GM13977 (cell line): ENCODE results near the gene C3.

Experiments used
- DNase-seq: peaks from one replicate; pipeline ENCODE4 v3.0.0; 2012; ENCODE audit warnings: low spot score
- in situ Hi-C: fragments of 300-500 bp; cut with MboI; formaldehyde crosslinking; loops from one replicate; pipeline ENCODE4 v1.12.0; 2022; ENCODE audit warnings: low sequenced_read_pairs, low pct_unique_long_range_greater_than_20kb, mixed read lengths, inconsistent platforms; ENCODE audit not compliant: unreplicated experiment
- TF ChIP-seq, protein P1 (sequence below): IDR thresholded peaks from 2 replicates; pipeline ENCODE4 v1.5.1; 2012; ENCODE audit warnings: mild to moderate bottlenecking, control low read depth; ENCODE audit not compliant: insufficient read depth; ENCODE audit errors: extremely low read depth, missing control alignments

The C3 gene

DNA sequence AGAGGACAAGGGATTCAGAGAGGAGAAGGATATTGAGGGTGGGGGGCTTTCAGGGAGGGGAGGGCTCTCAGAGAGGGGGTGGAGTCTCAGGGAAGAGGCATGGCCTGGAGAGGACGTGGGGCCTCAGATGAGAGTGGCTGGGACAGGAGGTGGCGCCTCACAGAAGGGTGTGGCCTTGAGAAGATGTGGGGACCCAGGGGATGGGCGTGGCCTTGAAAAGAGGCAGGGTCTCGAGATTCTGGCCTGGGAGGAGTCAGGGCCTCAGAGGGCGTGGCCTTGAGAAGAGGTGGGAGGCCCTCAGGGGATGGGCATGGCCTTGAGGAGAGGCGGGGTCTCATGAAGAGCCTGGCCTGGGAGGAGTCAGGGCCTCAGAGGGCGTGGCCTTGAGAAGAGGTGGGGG is 26.8 kb downstream of the C3 start:
- in situ Hi-C loops: no loop called here
- TF ChIP-seq, protein P1, sequence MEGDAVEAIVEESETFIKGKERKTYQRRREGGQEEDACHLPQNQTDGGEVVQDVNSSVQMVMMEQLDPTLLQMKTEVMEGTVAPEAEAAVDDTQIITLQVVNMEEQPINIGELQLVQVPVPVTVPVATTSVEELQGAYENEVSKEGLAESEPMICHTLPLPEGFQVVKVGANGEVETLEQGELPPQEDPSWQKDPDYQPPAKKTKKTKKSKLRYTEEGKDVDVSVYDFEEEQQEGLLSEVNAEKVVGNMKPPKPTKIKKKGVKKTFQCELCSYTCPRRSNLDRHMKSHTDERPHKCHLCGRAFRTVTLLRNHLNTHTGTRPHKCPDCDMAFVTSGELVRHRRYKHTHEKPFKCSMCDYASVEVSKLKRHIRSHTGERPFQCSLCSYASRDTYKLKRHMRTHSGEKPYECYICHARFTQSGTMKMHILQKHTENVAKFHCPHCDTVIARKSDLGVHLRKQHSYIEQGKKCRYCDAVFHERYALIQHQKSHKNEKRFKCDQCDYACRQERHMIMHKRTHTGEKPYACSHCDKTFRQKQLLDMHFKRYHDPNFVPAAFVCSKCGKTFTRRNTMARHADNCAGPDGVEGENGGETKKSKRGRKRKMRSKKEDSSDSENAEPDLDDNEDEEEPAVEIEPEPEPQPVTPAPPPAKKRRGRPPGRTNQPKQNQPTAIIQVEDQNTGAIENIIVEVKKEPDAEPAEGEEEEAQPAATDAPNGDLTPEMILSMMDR: no peak
- no peak for DNase-seq

DNA sequence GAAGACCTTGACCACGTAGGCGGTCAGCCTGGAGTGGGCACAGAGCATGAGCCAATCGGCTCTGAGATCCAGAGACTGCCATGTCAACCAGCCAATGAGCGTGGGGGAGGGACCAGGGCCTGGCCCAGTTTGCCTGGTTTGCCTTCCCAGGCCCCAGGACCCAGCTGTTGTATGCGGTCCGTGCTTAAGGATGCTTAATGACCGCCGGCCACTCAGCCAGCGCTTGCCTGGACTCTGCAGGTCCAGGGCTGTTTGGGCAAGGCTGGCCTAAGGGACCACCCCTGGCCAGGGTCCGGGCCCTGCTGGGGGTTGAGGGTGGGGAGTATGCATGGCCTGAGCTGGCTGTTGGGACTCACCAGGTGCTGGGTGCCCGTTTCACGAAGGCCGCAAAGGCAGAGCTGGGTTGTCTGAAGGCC is 27.4 kb downstream of the C3 start:
- TF ChIP-seq, protein P1: no peak
- in situ Hi-C loops: no loop called here
- no peak for DNase-seq

DNA sequence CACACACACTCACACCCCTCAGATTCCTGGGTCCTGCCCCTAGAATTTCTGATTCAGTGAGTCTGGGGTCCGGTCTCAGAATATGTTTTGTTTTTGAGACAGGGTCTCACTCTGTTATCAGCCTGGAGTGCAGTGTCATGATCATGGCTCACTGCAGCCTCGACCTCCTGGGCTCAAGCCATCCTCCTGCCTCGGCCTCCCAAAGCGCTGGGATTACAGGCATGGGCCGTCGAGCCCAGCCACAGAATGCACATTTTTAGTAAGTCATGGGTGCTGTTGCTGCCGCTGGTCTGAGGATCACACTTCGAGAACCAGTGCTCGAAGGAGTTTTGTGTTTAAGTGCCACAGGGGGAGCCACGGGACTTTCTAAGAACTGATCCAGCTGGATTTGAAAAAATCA is 28.4 kb downstream of the C3 start:
- in situ Hi-C loops: no loop called here
- TF ChIP-seq, protein P1: no peak
- DNase-seq: no peak

DNA sequence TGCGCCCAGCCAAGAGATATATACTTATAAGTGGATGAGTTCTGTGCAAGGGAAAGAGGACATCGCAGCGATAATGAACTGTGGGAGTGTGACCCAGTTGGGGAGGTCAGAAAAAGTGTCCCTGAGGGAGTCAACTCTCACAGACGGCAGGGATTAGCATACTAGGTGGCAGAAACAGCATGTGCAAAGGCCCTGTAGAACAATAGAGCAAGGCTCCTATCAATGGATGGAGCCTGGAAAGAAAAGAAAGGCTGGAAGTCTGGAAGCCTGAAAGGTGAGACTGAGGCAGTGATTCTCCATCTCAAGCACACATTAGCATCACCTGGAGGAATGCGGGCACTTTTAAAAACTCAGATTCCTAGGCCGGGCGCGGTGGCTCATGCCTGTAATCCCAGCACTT is 29.1 kb downstream of the C3 start:
- DNase-seq: no peak

DNA sequence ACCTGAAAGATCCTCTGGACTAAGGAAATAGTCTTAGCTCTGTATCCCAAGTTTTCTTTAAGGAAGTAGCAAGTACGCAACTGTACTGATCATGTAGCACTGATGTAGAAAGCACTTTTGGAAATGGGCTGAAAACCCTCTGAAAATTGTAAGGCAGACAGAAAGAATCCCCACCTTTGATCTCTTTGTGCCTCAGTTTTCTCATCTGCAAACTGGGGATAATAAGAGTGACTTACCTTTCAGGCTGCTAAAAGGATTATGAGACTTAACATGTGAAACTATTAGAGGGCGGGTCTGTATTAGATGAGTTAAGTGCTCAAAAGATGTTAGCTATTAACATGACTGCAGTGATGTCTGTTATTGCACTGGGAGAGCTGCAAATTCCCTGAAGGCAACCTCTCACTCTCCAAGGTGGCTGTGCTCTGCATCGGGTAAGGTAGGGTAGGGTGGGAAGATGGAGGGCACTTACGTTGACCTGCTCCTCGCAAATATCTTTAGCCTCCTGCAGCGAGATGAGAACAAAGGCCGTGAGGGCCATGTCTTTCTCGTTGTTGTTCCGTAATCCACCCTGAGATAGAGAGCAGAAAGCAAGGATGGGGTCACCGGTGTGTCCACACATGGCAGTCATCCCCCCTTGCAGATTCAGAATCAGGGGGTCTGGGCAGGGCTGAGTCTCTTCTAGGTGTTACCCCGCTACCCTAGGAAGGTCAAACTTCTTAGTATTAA is 30.1 kb downstream of the C3 start:
- TF ChIP-seq, protein P1: no peak
- no peak for DNase-seq
- in situ Hi-C loops: no loop called here

More for the DNA sequence above, 29.1 kb downstream of the C3 start:
- TF ChIP-seq, protein P1: no peak
- in situ Hi-C loops: no loop called here

DNA sequence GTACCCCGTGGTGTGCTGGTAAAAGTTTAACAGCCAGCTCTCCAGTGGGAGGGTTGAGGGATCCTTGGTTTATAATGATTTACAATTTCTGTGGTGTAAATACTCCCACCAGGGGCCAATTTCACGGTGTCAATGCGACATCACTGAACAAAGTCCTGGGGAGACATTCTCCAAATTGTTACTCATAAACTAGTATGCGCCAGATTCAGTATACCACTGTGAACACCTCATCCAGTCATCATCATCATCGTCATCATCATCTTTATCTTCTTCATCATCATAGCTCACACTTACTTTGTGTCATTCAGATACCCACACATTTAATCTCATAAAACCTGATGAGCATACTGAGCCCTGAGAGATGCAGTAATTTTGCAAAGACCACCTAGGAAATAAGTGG is 33.3 kb downstream of the C3 start:
- no peak for DNase-seq
- in situ Hi-C loops: no loop called here
- TF ChIP-seq, protein P1: no peak
